ENCODE results near the gene AUH. TPM values are rescaled to one million over a fixed set of nuclear protein-coding genes. Genes with fewer than 3 reads are reported as not detected.
A peak's percentile ranks its signal among the peaks of the same experiment; 100 is the strongest.

Gene AUH
- total and polyA plus RNA-seq, 2 donors (not counting 1 experiment from before 2014, with no cell fraction given), result 11.3 to 55.5 TPM

DNA sequence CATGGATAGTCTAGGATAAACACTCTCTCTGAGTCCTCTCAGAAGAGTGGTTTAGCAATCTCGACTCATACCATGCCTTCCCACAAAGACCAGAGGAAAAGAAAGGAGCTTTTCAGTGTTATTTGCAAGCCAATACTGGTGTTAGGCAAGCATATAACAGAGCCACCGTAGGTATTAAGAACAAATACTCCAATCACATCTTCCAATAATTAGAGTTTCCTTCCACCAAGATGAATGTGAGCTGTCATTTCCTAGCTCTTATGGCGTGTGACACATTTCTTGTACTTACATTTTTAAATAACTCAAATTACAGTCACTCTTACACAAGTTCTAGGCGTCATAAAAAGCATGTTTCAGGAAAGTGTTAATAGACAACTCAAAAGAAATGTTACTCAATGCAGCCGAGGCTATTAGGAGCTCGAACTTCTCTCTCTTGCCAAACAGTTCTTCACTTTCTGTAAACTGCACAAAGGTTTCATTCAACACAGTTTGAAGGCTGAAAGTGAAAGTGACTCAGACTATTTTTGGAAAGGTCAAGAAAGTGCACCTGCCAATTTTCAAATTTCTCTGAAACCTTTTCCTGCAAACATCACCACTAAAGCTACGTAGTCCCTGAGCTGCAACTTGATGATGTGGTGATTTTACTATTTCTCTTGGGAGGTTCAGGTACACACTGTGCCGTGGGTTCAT is 153.8 kb downstream of the AUH start:
- Histone ChIP-seq H3K4me3 (replicated peaks in 1 of 4; ENCODE audit: control extremely low read depth in 1 of 4, insufficient read depth in 1 of 4, low read depth in 3 of 4, low read length in 4 of 4) (peak overlapping the region in 2 of 4 experiments; percentile 14 to 18), H3K4me2 (ENCODE audit: extremely low read depth, insufficient read depth, low read length) (peak overlapping the region; percentile 76), H3K79me2 (ENCODE audit: control insufficient read depth, insufficient read depth, low read length) (no peaks in the 10 kb centered on the region), H3K4me1 (ENCODE audit: control insufficient read depth, extremely low read depth, insufficient read depth, low read length) (peaks cover 6% of the 10 kb centered on the region), H4K20me1 (ENCODE audit: control insufficient read depth, extremely low read depth, insufficient read depth, low read length) (no peaks in the 10 kb centered on the region), H3K9ac (ENCODE audit: insufficient read depth, low read length) (no peak overlapping the region), H2AFZ (ENCODE audit: low read length) (peak overlapping the region; percentile 8), H3K27me3 (ENCODE audit: control insufficient read depth, insufficient read depth, low read length) (no peaks in the 10 kb centered on the region), H3K27ac (ENCODE audit: insufficient read depth, low read length) (peak overlapping the region; percentile 75), H3K9me3 (ENCODE audit: control insufficient read depth, insufficient read depth, low read depth, low read length) (no peaks in the 10 kb centered on the region), H3K36me3 (ENCODE audit: control insufficient read depth, insufficient read depth, low read length) (no peaks in the 10 kb centered on the region)
- TF ChIP-seq EZH2 (IDR thresholded peaks at IDR 0.05; ENCODE audit: low read length, missing control alignments), result no peak
- TF ChIP-seq, protein P1, sequence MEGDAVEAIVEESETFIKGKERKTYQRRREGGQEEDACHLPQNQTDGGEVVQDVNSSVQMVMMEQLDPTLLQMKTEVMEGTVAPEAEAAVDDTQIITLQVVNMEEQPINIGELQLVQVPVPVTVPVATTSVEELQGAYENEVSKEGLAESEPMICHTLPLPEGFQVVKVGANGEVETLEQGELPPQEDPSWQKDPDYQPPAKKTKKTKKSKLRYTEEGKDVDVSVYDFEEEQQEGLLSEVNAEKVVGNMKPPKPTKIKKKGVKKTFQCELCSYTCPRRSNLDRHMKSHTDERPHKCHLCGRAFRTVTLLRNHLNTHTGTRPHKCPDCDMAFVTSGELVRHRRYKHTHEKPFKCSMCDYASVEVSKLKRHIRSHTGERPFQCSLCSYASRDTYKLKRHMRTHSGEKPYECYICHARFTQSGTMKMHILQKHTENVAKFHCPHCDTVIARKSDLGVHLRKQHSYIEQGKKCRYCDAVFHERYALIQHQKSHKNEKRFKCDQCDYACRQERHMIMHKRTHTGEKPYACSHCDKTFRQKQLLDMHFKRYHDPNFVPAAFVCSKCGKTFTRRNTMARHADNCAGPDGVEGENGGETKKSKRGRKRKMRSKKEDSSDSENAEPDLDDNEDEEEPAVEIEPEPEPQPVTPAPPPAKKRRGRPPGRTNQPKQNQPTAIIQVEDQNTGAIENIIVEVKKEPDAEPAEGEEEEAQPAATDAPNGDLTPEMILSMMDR (conservative IDR thresholded peaks at IDR 0.05 in 1 of 2, IDR thresholded peaks at IDR 0.05 in 1 of 2; ENCODE audit: low read depth in 1 of 2, low read length in 2 of 2), result no peak
- peak; percentile 77 to 85 for DNase-seq (ENCODE audit: low read depth in 2 of 2)

DNA sequence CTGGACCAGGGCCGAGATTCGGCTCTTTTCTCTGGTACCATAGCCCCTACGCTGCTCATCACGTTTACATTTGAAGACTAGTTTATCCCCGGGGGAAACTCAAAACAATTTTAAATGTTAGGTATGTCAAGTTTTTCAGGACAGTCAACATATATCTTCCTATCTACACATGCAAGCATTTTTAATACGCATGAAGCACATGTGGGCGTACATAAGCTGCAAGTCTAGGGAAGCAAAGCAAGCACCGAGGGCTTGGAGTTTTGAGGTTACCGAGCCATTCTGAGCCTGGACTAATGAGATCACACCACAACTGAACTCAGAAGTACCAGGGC is 154.4 kb downstream of the AUH start:
- Histone ChIP-seq H3K27me3 (ENCODE audit: control insufficient read depth, insufficient read depth, low read length) (no peaks in the 10 kb centered on the region), H3K79me2 (ENCODE audit: control insufficient read depth, insufficient read depth, low read length) (no peaks in the 10 kb centered on the region), H3K4me2 (ENCODE audit: extremely low read depth, insufficient read depth, low read length) (peak overlapping the region; percentile 76), H3K4me3 (replicated peaks in 1 of 4; ENCODE audit: control extremely low read depth in 1 of 4, insufficient read depth in 1 of 4, low read depth in 3 of 4, low read length in 4 of 4) (no peak overlapping the region), H3K27ac (ENCODE audit: insufficient read depth, low read length) (peak overlapping the region; percentile 75), H2AFZ (ENCODE audit: low read length) (no peak overlapping the region), H3K36me3 (ENCODE audit: control insufficient read depth, insufficient read depth, low read length) (no peaks in the 10 kb centered on the region), H3K9ac (ENCODE audit: insufficient read depth, low read length) (no peak overlapping the region), H4K20me1 (ENCODE audit: control insufficient read depth, extremely low read depth, insufficient read depth, low read length) (no peaks in the 10 kb centered on the region), H3K9me3 (ENCODE audit: control insufficient read depth, insufficient read depth, low read depth, low read length) (no peaks in the 10 kb centered on the region), H3K4me1 (ENCODE audit: control insufficient read depth, extremely low read depth, insufficient read depth, low read length) (peaks cover 6% of the 10 kb centered on the region)
- DNase-seq (ENCODE audit: low read depth in 2 of 2), result no peak
- TF ChIP-seq, protein P1 (conservative IDR thresholded peaks at IDR 0.05 in 1 of 2, IDR thresholded peaks at IDR 0.05 in 1 of 2; ENCODE audit: low read depth in 1 of 2, low read length in 2 of 2), result no peak
- TF ChIP-seq EZH2 (IDR thresholded peaks at IDR 0.05; ENCODE audit: low read length, missing control alignments), result no peak

DNA sequence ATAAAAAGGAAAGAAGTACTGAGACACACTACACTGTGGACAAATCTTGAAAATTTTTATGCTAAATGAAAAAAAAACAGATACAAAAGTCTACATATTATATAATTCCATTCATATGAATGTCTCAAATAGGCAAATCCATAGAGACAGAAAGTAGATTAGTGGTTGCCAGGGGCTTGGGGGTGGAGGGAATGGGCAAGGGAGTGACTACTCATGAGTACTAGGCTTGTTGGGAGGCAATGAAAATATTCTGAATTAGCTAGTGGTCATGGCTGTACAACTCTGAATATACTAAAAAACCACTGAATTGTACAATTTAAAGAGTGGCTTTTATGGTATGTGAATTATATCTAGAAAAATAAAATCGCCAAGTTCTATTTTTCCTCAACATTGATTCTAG is 154.9 kb downstream of the AUH start:
- Histone ChIP-seq H2AFZ (ENCODE audit: low read length) (no peak overlapping the region), H4K20me1 (ENCODE audit: control insufficient read depth, extremely low read depth, insufficient read depth, low read length) (no peaks in the 10 kb centered on the region), H3K36me3 (ENCODE audit: control insufficient read depth, insufficient read depth, low read length) (no peaks in the 10 kb centered on the region), H3K4me3 (replicated peaks in 1 of 4; ENCODE audit: control extremely low read depth in 1 of 4, insufficient read depth in 1 of 4, low read depth in 3 of 4, low read length in 4 of 4) (no peak overlapping the region), H3K4me1 (ENCODE audit: control insufficient read depth, extremely low read depth, insufficient read depth, low read length) (peaks cover 6% of the 10 kb centered on the region), H3K4me2 (ENCODE audit: extremely low read depth, insufficient read depth, low read length) (no peak overlapping the region), H3K9me3 (ENCODE audit: control insufficient read depth, insufficient read depth, low read depth, low read length) (no peaks in the 10 kb centered on the region), H3K27ac (ENCODE audit: insufficient read depth, low read length) (no peak overlapping the region), H3K9ac (ENCODE audit: insufficient read depth, low read length) (no peak overlapping the region), H3K27me3 (ENCODE audit: control insufficient read depth, insufficient read depth, low read length) (no peaks in the 10 kb centered on the region), H3K79me2 (ENCODE audit: control insufficient read depth, insufficient read depth, low read length) (no peaks in the 10 kb centered on the region)
- DNase-seq (ENCODE audit: low read depth in 2 of 2), result no peak
- TF ChIP-seq EZH2 (IDR thresholded peaks at IDR 0.05; ENCODE audit: low read length, missing control alignments), result no peak
- TF ChIP-seq, protein P1 (conservative IDR thresholded peaks at IDR 0.05 in 1 of 2, IDR thresholded peaks at IDR 0.05 in 1 of 2; ENCODE audit: low read depth in 1 of 2, low read length in 2 of 2), result no peak

All from fibroblast of lung (primary cell).